ENCODE measurements around the gene CTBP1. TPM values are rescaled to one million over a fixed set of nuclear protein-coding genes. Genes with fewer than 3 reads are reported as not detected.
A peak's percentile ranks its signal among the peaks of the same experiment; 100 is the strongest.

Gene CTBP1
- total and polyA plus RNA-seq, 2 experiments from 2014 or later = 74.0 to 192 TPM

DNA sequence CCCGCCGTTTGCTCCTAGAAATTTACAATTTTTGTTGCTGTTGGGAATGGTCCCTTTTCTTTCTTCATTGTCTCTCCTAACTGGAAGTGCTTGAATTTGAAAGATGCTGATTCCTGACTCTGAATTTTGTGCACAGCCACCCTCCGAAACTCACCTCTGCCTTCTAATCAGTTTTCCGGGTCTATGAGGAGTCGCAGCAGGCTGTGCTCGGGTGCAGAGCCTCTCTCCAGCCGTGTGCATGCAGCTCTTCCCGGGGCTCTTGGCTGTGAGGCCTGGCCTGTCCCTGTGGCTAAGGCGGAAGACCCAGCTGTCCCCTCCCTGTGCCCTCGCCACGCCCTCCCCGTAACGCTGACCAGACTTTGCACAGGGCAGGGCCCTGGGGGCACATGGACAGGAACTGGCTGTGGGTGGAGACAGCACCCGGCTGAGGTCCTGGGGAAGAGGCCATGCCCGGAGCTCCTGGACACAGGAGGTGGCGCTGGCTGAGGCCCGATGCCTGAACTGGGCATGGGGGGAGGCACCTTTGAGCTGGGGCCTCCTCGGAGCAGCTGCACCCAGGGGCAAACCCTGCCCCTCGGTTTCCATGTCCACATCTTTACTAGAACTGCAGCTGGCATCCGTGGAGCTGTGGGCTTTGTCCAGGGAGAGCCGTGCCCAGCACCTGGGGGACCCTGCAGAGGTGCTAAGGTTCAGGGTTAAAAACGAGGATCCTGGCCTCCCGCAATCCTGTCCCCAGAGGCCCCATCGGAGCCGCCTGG is 43.9 kb downstream of the CTBP1 start:
- DNase-seq (ENCODE audit: low spot score) (peak; percentile 0), ATAC-seq (no peak)
- H3K4me1 Mint-ChIP-seq = no peaks in the 10 kb centered on the region

More for the DNA sequence above, 43.9 kb downstream of the CTBP1 start:
- Histone ChIP-seq H3K4me2 (no peak overlapping the region), H3K4me1 (ENCODE audit: insufficient read depth) (no peaks in the 10 kb centered on the region), H3K27ac (ENCODE audit: low read depth) (no peak overlapping the region), H3K36me3 (ENCODE audit: insufficient read depth) (no peaks in the 10 kb centered on the region), H3K4me3 (no peak overlapping the region), H2AFZ (no peak overlapping the region), H3F3A (replicated peaks; ENCODE audit: low read depth) (no peaks in the 10 kb centered on the region), H3K79me2 (replicated peaks; ENCODE audit: insufficient read depth) (no peaks in the 10 kb centered on the region), H3K27me3 (ENCODE audit: insufficient read depth) (no peaks in the 10 kb centered on the region), H3K9me2 (ENCODE audit: insufficient read depth) (no peaks in the 10 kb centered on the region), H4K20me1 (replicated peaks; ENCODE audit: insufficient read depth) (no peaks in the 10 kb centered on the region)
- peaks cover 8% of the 10 kb centered on the region for H3K27me3 Mint-ChIP-seq (ENCODE audit: insufficient read depth, low read depth, poor library complexity)
- no peaks in the 10 kb centered on the region for H3K36me3 Mint-ChIP-seq (ENCODE audit: low read depth)
- H3K9me3 Mint-ChIP-seq = no peaks in the 10 kb centered on the region
- H3K27ac Mint-ChIP-seq = no peak overlapping the region
- TF ChIP-seq POLR2AphosphoS5 (IDR thresholded peaks at IDR 0.05; ENCODE audit: low read depth) (no peak), JUNB (IDR thresholded peaks at IDR 0.05; ENCODE audit: unreplicated experiment) (no peak), REST (IDR thresholded peaks at IDR 0.05; ENCODE audit: unreplicated experiment) (no peak), NANOG (IDR thresholded peaks at IDR 0.05; ENCODE audit: borderline replicate concordance) (no peak)
- TF ChIP-seq, protein P1, sequence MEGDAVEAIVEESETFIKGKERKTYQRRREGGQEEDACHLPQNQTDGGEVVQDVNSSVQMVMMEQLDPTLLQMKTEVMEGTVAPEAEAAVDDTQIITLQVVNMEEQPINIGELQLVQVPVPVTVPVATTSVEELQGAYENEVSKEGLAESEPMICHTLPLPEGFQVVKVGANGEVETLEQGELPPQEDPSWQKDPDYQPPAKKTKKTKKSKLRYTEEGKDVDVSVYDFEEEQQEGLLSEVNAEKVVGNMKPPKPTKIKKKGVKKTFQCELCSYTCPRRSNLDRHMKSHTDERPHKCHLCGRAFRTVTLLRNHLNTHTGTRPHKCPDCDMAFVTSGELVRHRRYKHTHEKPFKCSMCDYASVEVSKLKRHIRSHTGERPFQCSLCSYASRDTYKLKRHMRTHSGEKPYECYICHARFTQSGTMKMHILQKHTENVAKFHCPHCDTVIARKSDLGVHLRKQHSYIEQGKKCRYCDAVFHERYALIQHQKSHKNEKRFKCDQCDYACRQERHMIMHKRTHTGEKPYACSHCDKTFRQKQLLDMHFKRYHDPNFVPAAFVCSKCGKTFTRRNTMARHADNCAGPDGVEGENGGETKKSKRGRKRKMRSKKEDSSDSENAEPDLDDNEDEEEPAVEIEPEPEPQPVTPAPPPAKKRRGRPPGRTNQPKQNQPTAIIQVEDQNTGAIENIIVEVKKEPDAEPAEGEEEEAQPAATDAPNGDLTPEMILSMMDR (conservative IDR thresholded peaks at IDR 0.05; ENCODE audit: low read depth in 2 of 2) = no peak
- H3K4me3 Mint-ChIP-seq = no peak overlapping the region

All from GM23338 (cell line).